Left ventricle myocardium inferior (tissue), 1 donor: Measurements from ENCODE around the gene INPP4A. TPM values are rescaled to one million over a fixed set of nuclear protein-coding genes. Genes with fewer than 3 reads are reported as not detected.

ENCODE experiments used
- DNase-seq: peaks from one replicate; pipeline ENCODE4 v3.0.0-alpha.2; 2020
- H3K27ac ChIP-seq: fragments of 200-600 bp; replicated peaks from 2 replicates; pipeline ENCODE4 v1.8.0; 2021
- H3K27me3 ChIP-seq: fragments of 200-600 bp; 2 replicates; pipeline ENCODE4 v1.8.0; 2021; ENCODE audit warnings: low read depth
- H3K36me3 ChIP-seq: fragments of 200-600 bp; 2 replicates; pipeline ENCODE4 v1.8.0; 2021
- H3K4me1 ChIP-seq: fragments of 200-600 bp; 2 replicates; pipeline ENCODE4 v1.8.0; 2021
- H3K4me3 ChIP-seq: fragments of 200-600 bp; 2 replicates; pipeline ENCODE4 v1.8.0; 2021; ENCODE audit warnings: mild to moderate bottlenecking, moderate library complexity
- H3K9me3 ChIP-seq: fragments of 200-600 bp; replicated peaks from 2 replicates; pipeline ENCODE4 v1.8.0; 2021
- intact Hi-C: fragments of 100-400 bp; cut with micrococcal nuclease; formaldehyde crosslinking; loops from one replicate; pipeline ENCODE4 v1.11.0; 2022
- total RNA-seq: library from RNA; stranded (reverse); fragmentation: NEBNext Ultra II Directional; extraction: Animal tissue kit (Norgen Biotek cat#: 25700); gene quantifications from one replicate; pipeline ENCODE4 v1.2.1, GENCODE V29; 2021
- TF ChIP-seq, protein P1 (sequence below): fragments of 200-600 bp; IDR thresholded peaks from 2 replicates; pipeline ENCODE4 v1.8.0; 2021; ENCODE audit warnings: antibody characterized with exemption, mild to moderate bottlenecking, borderline replicate concordance
- donor health status: DM: no; HTN: yes; CAD: no; lungs with severe emphysema.

Gene INPP4A
- total RNA-seq, 1 donor from 2014 or later = 20.8 TPM

DNA sequence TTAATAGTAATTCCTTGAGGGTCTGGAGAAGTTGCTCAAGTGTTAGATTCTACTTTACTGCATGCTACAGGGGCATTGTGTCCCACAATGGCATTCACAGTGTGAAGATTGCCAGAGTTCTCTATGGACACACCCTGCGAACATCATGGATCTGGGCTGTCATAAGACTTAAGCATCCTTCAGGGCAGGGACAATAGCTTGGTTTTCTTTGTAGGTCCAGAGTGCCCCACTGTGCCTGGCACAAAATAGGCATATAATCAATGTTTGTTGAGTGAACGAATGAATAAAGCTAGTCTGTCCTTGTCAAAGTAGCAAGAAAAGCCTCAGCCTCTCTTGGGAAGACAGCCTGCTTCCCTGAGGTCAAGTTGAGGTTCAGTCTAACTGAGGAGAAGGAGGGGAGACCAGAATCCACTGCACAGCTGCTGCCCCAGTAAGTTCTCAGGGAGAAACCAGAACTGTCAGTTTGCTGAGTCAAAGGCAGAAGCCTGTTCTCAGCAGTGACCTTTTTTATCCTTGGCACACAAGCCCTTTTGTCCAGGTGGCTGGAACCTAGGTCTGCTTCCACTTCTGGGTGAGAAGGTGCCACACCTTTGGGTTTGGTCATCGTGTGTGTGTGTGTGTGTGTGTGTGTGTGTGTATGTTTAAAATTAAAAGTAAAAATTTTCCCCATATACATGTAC lies 15.0 kb downstream of the INPP4A start:
- peaks cover 63% of the 10 kb centered on the region for H3K4me1 ChIP-seq
- intact Hi-C loops = no loop called here

DNA sequence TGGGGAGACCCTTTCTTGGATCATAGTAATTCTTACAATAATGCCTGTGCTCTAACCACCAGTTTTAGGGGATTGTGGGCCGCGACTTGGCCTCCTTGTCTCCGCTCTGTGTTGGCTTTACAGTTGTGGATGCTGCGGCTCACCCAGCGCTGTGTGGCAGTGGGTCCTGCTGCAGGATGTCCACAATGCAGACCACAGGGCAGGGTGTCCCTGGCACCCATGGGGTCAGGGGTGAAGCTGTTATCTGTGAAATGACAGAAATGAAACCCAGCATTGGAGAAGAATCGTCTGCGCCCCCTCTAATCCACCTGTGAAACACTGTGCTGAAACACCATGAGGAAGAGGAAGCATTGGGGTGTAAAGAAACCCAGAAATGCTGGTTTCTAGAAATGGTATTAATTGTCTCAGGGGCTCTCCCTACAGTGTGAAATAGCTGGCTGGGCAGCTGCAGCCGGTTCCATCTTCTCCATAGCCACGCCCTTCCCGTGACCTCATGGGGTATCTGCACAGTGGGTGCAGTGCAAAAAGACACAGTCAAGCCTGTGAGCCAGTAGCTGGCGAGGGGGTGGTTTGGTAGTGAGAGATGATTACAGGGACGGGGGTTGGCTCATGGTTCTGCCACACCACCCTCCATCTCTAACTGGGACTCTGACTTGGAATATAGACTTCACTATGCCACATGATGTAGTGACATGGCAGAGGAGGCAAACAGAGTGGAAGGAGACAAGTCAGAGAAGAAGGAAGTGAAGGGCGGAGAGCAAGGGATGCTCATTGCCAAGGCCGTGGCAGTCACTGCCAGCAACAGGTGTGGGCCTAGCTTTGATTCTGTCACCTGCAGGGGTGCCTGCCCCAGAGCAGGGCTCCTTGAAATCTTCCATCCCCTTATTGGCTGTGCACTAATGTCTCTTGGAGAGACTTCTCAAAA lies 16.2 kb downstream of the INPP4A start:
- H3K4me1 ChIP-seq = peaks cover 64% of the 10 kb centered on the region
- no peaks in the 10 kb centered on the region for H3K36me3 ChIP-seq
- H3K4me3 ChIP-seq = no peak overlapping the region
- H3K9me3 ChIP-seq = no peaks in the 10 kb centered on the region
- no peaks in the 10 kb centered on the region for H3K27me3 ChIP-seq
- intact Hi-C loops = no loop called here
- peak overlapping the region; percentile 21 for H3K27ac ChIP-seq
- TF ChIP-seq, protein P1, sequence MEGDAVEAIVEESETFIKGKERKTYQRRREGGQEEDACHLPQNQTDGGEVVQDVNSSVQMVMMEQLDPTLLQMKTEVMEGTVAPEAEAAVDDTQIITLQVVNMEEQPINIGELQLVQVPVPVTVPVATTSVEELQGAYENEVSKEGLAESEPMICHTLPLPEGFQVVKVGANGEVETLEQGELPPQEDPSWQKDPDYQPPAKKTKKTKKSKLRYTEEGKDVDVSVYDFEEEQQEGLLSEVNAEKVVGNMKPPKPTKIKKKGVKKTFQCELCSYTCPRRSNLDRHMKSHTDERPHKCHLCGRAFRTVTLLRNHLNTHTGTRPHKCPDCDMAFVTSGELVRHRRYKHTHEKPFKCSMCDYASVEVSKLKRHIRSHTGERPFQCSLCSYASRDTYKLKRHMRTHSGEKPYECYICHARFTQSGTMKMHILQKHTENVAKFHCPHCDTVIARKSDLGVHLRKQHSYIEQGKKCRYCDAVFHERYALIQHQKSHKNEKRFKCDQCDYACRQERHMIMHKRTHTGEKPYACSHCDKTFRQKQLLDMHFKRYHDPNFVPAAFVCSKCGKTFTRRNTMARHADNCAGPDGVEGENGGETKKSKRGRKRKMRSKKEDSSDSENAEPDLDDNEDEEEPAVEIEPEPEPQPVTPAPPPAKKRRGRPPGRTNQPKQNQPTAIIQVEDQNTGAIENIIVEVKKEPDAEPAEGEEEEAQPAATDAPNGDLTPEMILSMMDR = no peak
- no peak for DNase-seq

More for the DNA sequence above, 15.0 kb downstream of the INPP4A start:
- H3K36me3 ChIP-seq = no peaks in the 10 kb centered on the region
- no peak overlapping the region for H3K27ac ChIP-seq
- H3K4me3 ChIP-seq = no peak overlapping the region
- no peaks in the 10 kb centered on the region for H3K27me3 ChIP-seq
- H3K9me3 ChIP-seq = no peaks in the 10 kb centered on the region
- TF ChIP-seq, protein P1 = no peak
- DNase-seq = no peak

DNA sequence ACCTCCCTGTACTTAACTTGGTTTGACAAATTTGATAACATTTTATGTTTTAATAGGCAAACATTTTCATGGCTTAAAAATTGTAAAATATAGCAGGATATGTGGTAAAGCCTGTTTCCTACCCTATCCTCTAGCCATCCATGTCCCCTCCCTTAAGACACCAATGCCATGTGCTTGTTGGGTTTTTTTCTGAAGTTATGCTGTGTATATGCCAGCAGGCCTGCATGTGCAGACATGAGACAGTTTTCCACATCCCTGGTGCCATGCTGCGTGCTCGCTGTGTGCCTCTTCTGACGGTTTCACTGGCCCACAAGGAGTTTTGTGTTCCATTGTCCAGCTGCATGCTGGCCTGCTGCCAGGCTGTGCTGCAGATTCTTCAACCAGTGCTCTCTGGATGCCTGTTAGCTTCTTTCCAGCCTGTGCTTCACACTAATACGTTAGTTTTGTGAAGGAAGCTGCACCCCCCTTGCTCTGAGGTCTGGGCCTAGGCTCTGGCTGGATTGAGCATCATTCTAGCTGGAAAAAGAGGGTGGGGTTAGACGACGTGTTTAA lies 16.9 kb downstream of the INPP4A start:
- H3K27ac ChIP-seq = peak overlapping the region; percentile 21
- H3K36me3 ChIP-seq = no peaks in the 10 kb centered on the region
- H3K4me1 ChIP-seq = peaks cover 67% of the 10 kb centered on the region
- H3K27me3 ChIP-seq = no peaks in the 10 kb centered on the region
- H3K9me3 ChIP-seq = no peaks in the 10 kb centered on the region
- no peak overlapping the region for H3K4me3 ChIP-seq
- DNase-seq = peak; percentile 57
- TF ChIP-seq, protein P1 = no peak
- intact Hi-C loops = no loop called here

GRCh38 chr2:98463081-98463481 lies 18.4 kb downstream of the INPP4A start:
- Histone ChIP-seq H3K27me3 (no peaks in the 10 kb centered on the region), H3K9me3 (no peaks in the 10 kb centered on the region), H3K36me3 (no peaks in the 10 kb centered on the region), H3K27ac (no peak overlapping the region), H3K4me3 (no peak overlapping the region), H3K4me1 (peaks cover 69% of the 10 kb centered on the region)
- DNase-seq = no peak
- TF ChIP-seq, protein P1 = no peak
- intact Hi-C loops = no loop called here

DNA sequence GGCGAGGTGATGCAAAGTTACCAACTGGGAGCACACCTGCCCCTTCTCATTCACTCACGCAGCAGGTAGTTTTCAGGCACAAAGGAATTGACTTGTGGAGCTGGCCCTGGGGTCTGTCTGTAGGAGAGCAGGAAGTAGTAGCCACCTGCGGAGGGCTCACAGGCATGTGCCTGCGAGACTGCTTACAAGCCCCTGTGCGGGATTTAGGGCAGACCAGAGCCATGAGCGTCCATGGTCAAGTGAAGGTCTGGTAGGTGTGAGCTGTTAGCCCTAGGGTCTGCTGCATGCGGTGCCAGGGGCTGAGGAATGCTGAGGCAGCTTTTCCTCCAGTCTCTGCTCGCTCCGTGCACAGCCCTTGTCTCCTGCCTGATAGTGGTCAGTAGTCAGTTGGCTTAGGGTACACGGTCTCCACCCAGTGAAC lies 18.9 kb downstream of the INPP4A start:
- no peak for DNase-seq
- Histone ChIP-seq H3K4me3 (no peak overlapping the region), H3K36me3 (no peaks in the 10 kb centered on the region), H3K27me3 (no peaks in the 10 kb centered on the region), H3K9me3 (no peaks in the 10 kb centered on the region), H3K4me1 (peaks cover 69% of the 10 kb centered on the region), H3K27ac (no peak overlapping the region)
- TF ChIP-seq, protein P1 = no peak
- intact Hi-C loops = no loop called here
